ENCODE data around the gene ELOVL7.
"Not testable (repeated sequence)": the region's sequence is repeated elsewhere in the genome, so short reads cannot be mapped to it uniquely, and the experiment has no call there.

Gene ELOVL7

GRCh38 chr5:60843936-60844905, at the start of gene ELOVL7:
ELOVL7 (minus strand) TSS chr5:60844269; CDS start chr5:60787397, 56,872 bp downstream.
- DNase-seq, result no peak

GRCh38 chr5:60893521-60893920, 49.5 kb upstream of the ELOVL7 start:
- no peak for DNase-seq

- DNase-seq, result no peak
These were observed 47.6 kb upstream of the ELOVL7 start for GRCh38 chr5:60891667-60892066.

GRCh38 chr5:60888359-60889061, 44.4 kb upstream of the ELOVL7 start:
- DNase-seq, result no peak

- no peak for DNase-seq
These were observed 43.7 kb upstream of the ELOVL7 start for GRCh38 chr5:60887746-60888145.

GRCh38 chr5:60887096-60887495, 43.0 kb upstream of the ELOVL7 start:
- DNase-seq, result no peak

- no peak for DNase-seq
These were observed 42.1 kb upstream of the ELOVL7 start for GRCh38 chr5:60886158-60886557.

- DNase-seq, result no peak
These were observed 39.2 kb upstream of the ELOVL7 start for GRCh38 chr5:60883229-60883628.

GRCh38 chr5:60872892-60873291, 28.8 kb upstream of the ELOVL7 start:
- DNase-seq, result no peak

DNA sequence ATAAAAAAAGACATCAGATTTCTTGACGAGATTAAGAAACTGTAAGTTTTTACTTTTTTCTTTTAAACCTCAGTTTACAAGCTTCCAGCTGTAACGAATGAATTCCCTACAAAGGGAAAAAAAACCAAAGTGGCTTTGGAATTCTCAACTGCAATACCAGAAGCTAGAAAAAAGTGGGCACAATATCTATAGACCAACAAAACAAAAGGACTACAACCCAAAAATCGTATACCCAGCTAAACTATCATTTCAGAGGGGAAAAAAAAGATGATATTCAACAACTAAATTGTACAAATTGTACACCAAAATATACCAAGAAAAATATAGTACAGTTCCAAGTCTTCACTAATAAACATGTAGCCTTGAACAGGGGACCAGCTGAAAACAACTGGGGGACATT, 26.8 kb upstream of the ELOVL7 start:
- DNase-seq, result no peak

GRCh38 chr5:60860572-60860971, 16.5 kb upstream of the ELOVL7 start:
- DNase-seq, result not testable (repeated sequence)

DNA sequence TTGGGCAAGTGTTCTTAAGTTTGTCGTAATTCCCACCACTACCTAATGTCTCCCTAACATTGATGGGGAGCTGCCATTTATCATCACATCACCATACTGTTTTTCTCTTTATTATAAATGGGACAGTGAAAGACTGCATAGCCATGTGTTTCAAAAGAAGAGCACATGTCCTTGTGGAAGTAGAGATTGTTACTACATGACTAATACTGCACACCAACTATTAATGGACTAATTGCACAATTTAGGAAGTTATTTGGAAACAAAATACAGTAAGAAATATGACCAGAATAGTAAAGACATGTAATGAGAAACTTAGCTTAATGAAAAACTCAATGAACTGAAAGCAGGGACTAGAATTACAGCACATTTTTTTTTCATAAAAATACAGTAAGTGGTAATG, 12.0 kb upstream of the ELOVL7 start:
- DNase-seq, result no peak

- no peak for DNase-seq
These were observed 8.9 kb upstream of the ELOVL7 start for GRCh38 chr5:60852940-60853339.

DNA sequence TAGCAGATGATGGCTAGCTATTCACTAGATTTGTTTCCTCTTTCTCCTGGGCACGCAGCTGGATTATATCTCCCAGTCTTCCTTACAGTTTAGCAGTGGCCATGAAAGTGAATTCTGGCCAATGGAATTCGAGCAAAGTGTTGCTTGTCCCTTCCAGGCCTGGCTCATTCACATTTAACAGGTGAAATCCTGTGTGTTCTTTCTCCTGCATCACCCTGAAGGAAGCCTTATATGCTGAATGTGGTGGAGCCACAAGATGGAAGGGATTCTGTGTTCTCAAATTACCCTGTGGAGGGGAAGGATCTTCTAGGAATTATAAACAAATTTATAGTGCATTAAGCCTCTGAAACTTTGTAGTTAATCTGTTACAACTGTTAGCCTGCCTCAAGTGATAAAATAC, 8.2 kb upstream of the ELOVL7 start:
- DNase-seq, result no peak

- DNase-seq, result no peak
These were observed 7.6 kb upstream of the ELOVL7 start for GRCh38 chr5:60851626-60852025.

DNA sequence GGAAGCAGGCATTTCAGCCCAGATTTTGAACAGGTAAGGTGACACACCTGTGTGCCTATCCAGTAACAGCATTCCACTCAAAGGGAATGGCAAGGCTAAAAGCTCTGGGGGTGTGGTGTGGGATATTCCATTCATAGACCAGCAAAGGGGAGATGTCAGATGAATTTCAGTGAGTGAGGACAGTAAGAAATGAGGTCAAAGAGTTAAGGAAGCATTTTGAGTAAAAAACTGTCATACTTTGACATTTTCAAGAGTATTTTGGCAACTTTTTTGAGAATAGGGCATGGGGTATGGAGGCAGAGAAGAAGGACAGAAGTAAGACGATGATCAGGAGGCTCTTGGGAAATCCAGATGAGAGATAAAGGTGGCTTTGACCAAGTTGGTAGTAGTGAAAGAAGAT, 2.2 kb upstream of the ELOVL7 start:
- no peak for DNase-seq

- no peak for DNase-seq
These were observed 608 bp downstream of the ELOVL7 start for GRCh38 chr5:60843386-60843935.

GRCh38 chr5:60842871-60843385, 1.1 kb downstream of the ELOVL7 start:
- no peak for DNase-seq

DNA sequence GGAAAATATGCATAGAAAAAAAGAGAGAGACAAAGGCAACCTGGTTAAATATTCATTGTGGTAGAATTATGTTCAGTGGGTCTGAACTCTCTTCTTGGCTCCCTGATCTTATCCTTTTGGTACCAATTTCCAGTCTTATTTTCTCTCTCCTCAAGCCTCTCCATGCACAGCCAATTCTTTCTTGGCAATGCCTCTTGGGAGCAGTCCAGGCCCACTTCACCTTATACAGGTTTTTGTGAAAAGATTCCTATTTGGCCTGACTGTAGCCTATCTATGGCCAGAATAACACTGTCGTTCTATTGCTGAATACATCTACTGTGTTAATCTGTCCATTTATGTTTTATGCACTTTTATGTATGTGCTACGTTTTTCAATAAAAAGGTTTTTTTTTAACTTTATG, 2.7 kb downstream of the ELOVL7 start:
- no peak for DNase-seq

DNA sequence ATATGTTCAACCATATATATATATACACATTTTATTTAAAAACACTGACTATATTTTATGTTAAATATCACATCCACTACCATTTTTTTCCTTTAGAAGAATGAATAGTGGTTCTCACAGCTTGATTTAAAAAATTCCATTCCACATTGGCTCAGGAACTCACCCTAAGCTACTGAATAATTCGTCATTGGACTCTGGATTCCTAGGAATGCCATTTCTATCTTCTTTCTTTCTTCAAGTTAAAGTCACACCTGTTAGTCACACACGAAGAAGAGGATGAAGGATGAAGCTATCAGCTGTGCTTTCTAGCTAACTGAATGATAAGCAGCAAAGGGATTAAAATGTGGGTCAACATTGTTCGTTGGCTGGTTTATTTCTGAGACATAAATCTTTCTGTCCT, 7.9 kb downstream of the ELOVL7 start:
- no peak for DNase-seq

GRCh38 chr5:60835554-60835953, 8.5 kb downstream of the ELOVL7 start:
- no peak for DNase-seq

GRCh38 chr5:60833520-60833919, 10.5 kb downstream of the ELOVL7 start:
- DNase-seq, result no peak

DNA sequence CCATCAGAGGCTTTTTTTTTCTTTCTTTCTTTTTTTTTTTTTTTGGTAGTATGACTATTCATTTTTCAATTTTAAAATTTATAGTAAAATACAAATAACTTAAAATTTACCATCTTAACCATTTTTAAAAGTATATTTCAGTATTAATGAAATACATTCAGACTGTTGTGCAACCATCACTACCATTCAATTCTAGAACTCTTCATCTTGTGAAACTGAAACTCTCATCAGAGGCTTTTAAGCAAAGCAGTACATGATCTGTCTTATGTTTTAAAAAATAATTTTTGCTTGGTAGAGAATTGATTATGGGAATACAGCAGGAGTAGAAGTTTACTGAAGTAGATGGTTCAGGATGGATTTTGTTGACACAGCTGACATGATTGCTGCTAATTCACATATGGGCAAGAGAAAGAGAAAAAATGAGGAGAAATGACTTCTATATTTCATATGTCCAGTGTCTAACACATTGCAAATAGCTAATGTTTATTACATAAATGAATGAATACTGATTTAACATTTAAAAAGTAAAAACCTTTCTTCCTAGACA, 13.4 kb downstream of the ELOVL7 start:
- DNase-seq, result no peak
